Urinary bladder (tissue), 4 donors: ENCODE results near the gene ACSL5. TPM values are rescaled to one million over a fixed set of nuclear protein-coding genes. Genes with fewer than 3 reads are reported as not detected.
"Not testable (repeated sequence)": the region's sequence is repeated elsewhere in the genome, so short reads cannot be mapped to it uniquely, and the experiment has no call there.

Source experiments
- DNase-seq: peaks from one replicate; pipeline ENCODE4 v3.0.0-alpha.2; 2015; ENCODE audit errors: extremely low spot score
- H3K27ac ChIP-seq: one replicate; pipeline ENCODE4 v1.5.1; 2013; ENCODE audit warnings: low read depth, mild to moderate bottlenecking, moderate library complexity
- H3K36me3 ChIP-seq: one replicate; pipeline ENCODE4 v1.6.1; 2013; ENCODE audit warnings: mild to moderate bottlenecking, moderate library complexity; ENCODE audit not compliant: insufficient read depth
- H3K4me1 ChIP-seq: one replicate; pipeline ENCODE4 v1.6.1; 2013; ENCODE audit warnings: mild to moderate bottlenecking, moderate library complexity; ENCODE audit not compliant: insufficient read depth
- H3K4me3 ChIP-seq: one replicate; pipeline ENCODE4 v1.5.1; 2013; ENCODE audit warnings: low read depth, low read length
- WGBS: extraction: QIAGEN DNeasy Blood & Tissue Kit; methylation state at CpG from one replicate; pipeline ENCODE4 v1.1.7; 2013; 5-methylcytosine and 5-hydroxymethylcytosine counted together
- polyA plus RNA-seq: library from polyadenylated mRNA; stranded (reverse); fragments of 200-250 nt; gene quantifications from one replicate; pipeline ENCODE4 v1.2.3, GENCODE V29; 2013
- total RNA-seq: library from RNA; depleted of rRNA; stranded (reverse); fragments of >200 nt; gene quantifications from one replicate; pipeline ENCODE4 v1.2.3, GENCODE V29; 2014
- donor health status: healthy with polysubstance abuse.
- donor health status: healthy.

ACSL5 gene
- total and polyA plus RNA-seq, 2 donors = 20.2 to 38.8 TPM

GRCh38 chr10:112374724-112375541 lies 1.0 kb downstream of the ACSL5 start:
- no peaks in the 10 kb centered on the region for H3K4me1 ChIP-seq
- H3K4me3 ChIP-seq = no peak overlapping the region
- H3K36me3 ChIP-seq = no peaks in the 10 kb centered on the region
- H3K27ac ChIP-seq = peak overlapping the region; percentile 93
- no peak for DNase-seq
- WGBS = 49% methylated on average over 8 of the region's 8 CpGs

- Histone ChIP-seq H3K4me1 (no peaks in the 10 kb centered on the region), H3K27ac (peak overlapping the region; percentile 93), H3K36me3 (no peaks in the 10 kb centered on the region), H3K4me3 (peak overlapping the region; percentile 41)
- 35% methylated on average over 16 of the region's 16 CpGs for WGBS
- DNase-seq = no peak
Measured at GRCh38 chr10:112375721-112376395, 1.9 kb downstream of the ACSL5 start.

- Histone ChIP-seq H3K4me3 (peak overlapping the region; percentile 41), H3K36me3 (no peaks in the 10 kb centered on the region), H3K27ac (peak overlapping the region; percentile 81), H3K4me1 (no peaks in the 10 kb centered on the region)
- no peak for DNase-seq
- WGBS = 62% methylated on average over 11 of the region's 11 CpGs
Measured at GRCh38 chr10:112376396-112376790, 2.5 kb downstream of the ACSL5 start.

GRCh38 chr10:112377116-112377515 lies 3.2 kb downstream of the ACSL5 start:
- 93% methylated on average over 9 of the region's 9 CpGs for WGBS
- H3K36me3 ChIP-seq, DNase-seq, H3K27ac ChIP-seq, H3K4me1 ChIP-seq, H3K4me3 ChIP-seq: not testable (repeated sequence)

GRCh38 chr10:112379635-112380296 lies 5.8 kb downstream of the ACSL5 start:
- H3K4me1 ChIP-seq = peaks cover 1% of the 10 kb centered on the region
- WGBS = 77% methylated on average over 8 of the region's 8 CpGs
- no peaks in the 10 kb centered on the region for H3K36me3 ChIP-seq
- H3K4me3 ChIP-seq = no peak overlapping the region
- H3K27ac ChIP-seq = no peak overlapping the region
- DNase-seq = no peak

- WGBS = 57% methylated on average over 9 of the region's 9 CpGs
- Histone ChIP-seq H3K36me3 (no peaks in the 10 kb centered on the region), H3K27ac (no peak overlapping the region), H3K4me3 (no peak overlapping the region), H3K4me1 (peaks cover 1% of the 10 kb centered on the region)
- DNase-seq = no peak
Measured at GRCh38 chr10:112382515-112383235, 8.8 kb downstream of the ACSL5 start.

GRCh38 chr10:112383325-112383724 lies 9.4 kb downstream of the ACSL5 start:
- Histone ChIP-seq H3K27ac (no peak overlapping the region), H3K36me3 (no peaks in the 10 kb centered on the region), H3K4me3 (no peak overlapping the region), H3K4me1 (peaks cover 1% of the 10 kb centered on the region)
- no peak for DNase-seq
- WGBS = 38% methylated on average over 3 of the region's 3 CpGs

- no peak overlapping the region for H3K4me3 ChIP-seq
- DNase-seq = no peak
- 75% methylated on average over 2 of the region's 2 CpGs for WGBS
- no peaks in the 10 kb centered on the region for H3K36me3 ChIP-seq
- H3K4me1 ChIP-seq = peaks cover 1% of the 10 kb centered on the region
- no peak overlapping the region for H3K27ac ChIP-seq
Measured at GRCh38 chr10:112384141-112384540, 10.2 kb downstream of the ACSL5 start.

GRCh38 chr10:112385201-112385600 lies 11.3 kb downstream of the ACSL5 start:
- Histone ChIP-seq H3K4me3 (no peak overlapping the region), H3K36me3 (no peaks in the 10 kb centered on the region), H3K27ac (no peak overlapping the region), H3K4me1 (peaks cover 1% of the 10 kb centered on the region)
- DNase-seq = no peak
- WGBS = 22% methylated on average over 4 of the region's 4 CpGs

GRCh38 chr10:112388056-112388455 lies 14.1 kb downstream of the ACSL5 start:
- WGBS = 73% methylated on average over 7 of the region's 7 CpGs
- not testable (repeated sequence) for DNase-seq, H3K4me1 ChIP-seq, H3K4me3 ChIP-seq, H3K36me3 ChIP-seq, H3K27ac ChIP-seq

- DNase-seq = no peak
- Histone ChIP-seq H3K4me3 (no peak overlapping the region), H3K27ac (no peak overlapping the region), H3K4me1 (no peaks in the 10 kb centered on the region), H3K36me3 (no peaks in the 10 kb centered on the region)
- 66% methylated on average over 2 of the region's 2 CpGs for WGBS
Measured at GRCh38 chr10:112388548-112388947, 14.6 kb downstream of the ACSL5 start.

GRCh38 chr10:112389271-112389822 lies 15.4 kb downstream of the ACSL5 start:
- H3K27ac ChIP-seq = peak overlapping the region; percentile 81
- H3K36me3 ChIP-seq = no peaks in the 10 kb centered on the region
- WGBS = 28% methylated on average over 6 of the region's 6 CpGs
- DNase-seq = no peak
- H3K4me3 ChIP-seq = no peak overlapping the region
- H3K4me1 ChIP-seq = peaks cover 3% of the 10 kb centered on the region

GRCh38 chr10:112390125-112390703 lies 16.3 kb downstream of the ACSL5 start:
- 93% methylated on average over 3 of the region's 3 CpGs for WGBS
- Histone ChIP-seq H3K27ac (no peak overlapping the region), H3K4me1 (peaks cover 3% of the 10 kb centered on the region), H3K36me3 (no peaks in the 10 kb centered on the region), H3K4me3 (no peak overlapping the region)
- no peak for DNase-seq
